HG02588 (cell line): Measurements from ENCODE around the gene CSRP2.

Experiments
- ATAC-seq: cut with Tn5 transposase; IDR thresholded peaks from one replicate; pipeline ENCODE4 v1.9.1; 2021; ENCODE audit warnings: mild to moderate bottlenecking, moderate library complexity; ENCODE audit not compliant: unreplicated experiment

Gene CSRP2

DNA sequence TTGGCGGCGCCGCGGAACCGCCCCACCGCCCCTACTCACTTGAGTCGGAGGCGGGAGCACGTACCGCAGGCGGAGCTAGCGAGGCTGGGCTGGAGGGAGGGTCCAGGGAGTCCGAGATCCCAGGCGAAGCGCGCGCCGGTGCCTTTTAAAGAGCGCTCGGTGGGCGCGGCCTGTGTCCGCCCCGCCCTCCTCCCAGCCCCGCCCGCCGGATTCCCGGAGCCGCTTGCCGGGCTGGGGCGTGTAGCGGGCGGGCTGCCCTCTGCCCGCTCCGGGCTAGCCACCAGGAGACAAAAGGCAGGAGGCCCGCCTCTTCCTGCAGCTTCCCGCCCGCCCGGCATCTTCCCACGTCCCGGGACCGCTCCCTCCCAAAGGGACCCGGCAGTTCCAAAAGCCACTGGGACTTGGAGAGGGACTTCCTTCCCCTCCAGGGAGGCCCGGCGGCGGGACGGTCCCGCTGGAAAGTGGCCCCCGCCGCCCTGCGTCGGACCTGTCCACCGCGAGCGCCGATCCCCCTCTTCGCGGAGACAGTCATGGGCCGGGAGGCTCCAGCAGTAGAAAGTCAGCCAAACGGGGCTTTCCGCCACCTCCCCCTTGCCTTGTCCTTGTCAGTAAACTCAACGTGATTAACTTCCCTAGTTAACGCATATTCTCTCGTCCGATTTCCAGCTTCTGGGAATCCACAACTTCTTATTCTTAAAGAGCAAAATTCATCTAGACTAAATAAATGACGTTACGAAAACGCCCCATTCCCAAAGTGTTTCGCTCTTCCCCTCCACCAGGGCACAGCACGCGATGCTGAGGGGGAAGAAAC is at the start of gene CSRP2:
TSS of gene CSRP2 (minus strand) at position 121 of the 811 bp plus-strand sequence. CDS start 12,759 bp downstream, outside the sequence.
- peak; percentile 90 for ATAC-seq

DNA sequence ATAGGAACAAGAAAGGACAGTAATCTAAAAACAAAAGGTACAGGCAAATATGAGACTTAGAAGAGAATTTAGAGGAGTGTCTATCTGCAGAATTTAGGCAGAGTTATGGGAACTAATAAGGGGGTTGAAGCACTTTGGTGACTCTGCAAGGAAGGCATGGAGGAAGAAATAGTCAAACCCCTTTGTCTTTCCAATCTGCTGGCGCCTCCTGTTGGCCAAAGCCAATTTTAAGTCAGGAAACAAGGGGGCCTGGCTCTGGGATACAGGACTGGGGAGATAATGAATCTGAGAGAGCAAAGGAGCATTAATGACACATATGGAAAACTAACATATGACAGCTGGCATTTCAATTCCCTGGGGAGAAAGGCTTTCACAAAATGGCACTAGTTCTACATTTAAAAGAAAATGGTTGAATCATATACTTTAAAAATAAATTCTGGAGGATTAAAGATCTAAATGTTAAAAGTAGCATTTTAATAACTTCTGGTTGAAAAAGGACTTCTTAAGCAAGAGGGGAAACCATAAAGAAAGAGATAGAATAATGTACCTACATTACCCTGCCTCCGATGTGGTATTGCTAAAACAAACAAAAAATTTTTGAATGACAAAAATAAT is 48.5 kb upstream of the CSRP2 start:
- ATAC-seq = no peak

GRCh38 chr12:76925135-76925534 is 46.3 kb upstream of the CSRP2 start:
- ATAC-seq = no peak

- no peak for ATAC-seq
These were observed 44.0 kb upstream of the CSRP2 start for GRCh38 chr12:76922866-76923265.

- ATAC-seq = no peak
These were observed 43.3 kb upstream of the CSRP2 start for GRCh38 chr12:76921891-76922664.

DNA sequence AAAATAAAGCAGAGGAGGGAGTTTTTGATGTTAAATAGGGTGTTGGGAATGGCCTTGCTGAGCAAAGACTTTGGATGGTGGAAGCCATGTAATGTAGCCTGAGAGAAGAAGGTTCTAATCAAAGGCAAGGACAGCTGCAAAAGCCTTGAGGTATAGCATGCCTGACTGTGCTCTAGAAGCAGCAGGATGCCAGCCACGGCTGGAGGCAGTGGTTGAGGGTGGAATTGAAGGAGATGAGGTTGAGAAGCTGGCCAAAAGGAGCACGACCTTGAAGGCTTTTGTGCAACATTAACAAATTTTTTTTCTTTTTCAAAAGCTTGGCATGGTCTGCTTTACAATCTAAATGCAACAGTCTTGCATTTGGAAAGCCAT is 42.3 kb upstream of the CSRP2 start:
- no peak for ATAC-seq

- peak; percentile 87 for ATAC-seq
These were observed 41.6 kb upstream of the CSRP2 start for GRCh38 chr12:76920172-76921099.

- peak; percentile 12 for ATAC-seq
These were observed 40.8 kb upstream of the CSRP2 start for GRCh38 chr12:76919383-76920171.

DNA sequence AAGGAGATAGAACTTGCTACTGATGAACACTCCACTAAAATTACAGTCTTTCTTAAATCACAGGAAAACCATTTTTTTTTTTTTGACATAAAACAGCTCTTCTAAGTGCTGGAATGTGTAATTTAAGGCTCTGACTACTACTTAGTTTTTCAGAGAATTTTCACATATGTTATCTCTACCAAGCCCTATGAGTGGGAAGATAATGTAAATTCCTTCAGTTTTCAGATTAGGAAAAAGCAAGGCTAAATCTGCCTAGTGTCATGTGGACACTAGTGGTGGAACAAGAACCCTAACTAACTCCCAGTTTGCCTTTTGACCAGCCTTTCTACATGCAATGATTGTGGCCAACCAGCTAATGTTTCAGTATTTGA is 37.3 kb upstream of the CSRP2 start:
- ATAC-seq = no peak

GRCh38 chr12:76915361-76916169 is 36.7 kb upstream of the CSRP2 start:
- no peak for ATAC-seq

DNA sequence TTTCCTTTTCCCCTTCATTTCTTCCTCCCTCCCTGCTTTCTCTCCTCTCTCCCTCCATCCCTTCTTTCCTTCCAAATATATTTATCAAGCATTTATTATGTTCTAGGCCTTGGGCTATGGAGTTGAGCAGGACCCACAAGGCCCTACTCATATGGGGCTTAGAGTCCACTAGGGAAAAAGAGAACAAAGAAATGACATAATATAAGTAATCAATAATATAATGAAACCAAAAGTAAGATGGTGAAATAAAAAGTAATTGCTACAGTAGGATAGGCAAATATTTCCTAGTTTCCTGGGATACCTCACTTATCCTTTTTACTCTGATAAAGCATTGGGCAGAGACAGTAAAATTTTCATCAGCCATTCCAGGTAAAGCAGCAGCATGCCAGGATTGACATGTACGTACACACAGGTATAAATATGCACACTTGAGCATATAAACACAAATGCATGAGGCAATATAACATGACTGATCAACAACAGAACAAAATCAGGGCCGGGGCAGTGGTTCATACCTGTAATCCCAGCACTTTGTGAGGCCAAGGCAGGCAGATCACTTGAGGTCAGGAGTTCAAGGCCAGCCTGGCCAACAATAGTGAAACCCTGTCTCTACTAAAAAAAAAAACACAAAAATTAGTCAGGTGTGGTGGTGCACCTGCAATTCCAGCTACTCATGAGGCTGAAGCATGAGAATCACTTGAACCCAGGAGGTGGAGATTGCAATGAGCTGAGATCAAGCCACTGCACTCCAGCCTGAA is 35.5 kb upstream of the CSRP2 start:
- no peak for ATAC-seq

GRCh38 chr12:76909290-76909689 is 30.5 kb upstream of the CSRP2 start:
- ATAC-seq = no peak

GRCh38 chr12:76908303-76909017 is 29.6 kb upstream of the CSRP2 start:
- no peak for ATAC-seq

- ATAC-seq = no peak
These were observed 23.0 kb upstream of the CSRP2 start for GRCh38 chr12:76901628-76902380.

DNA sequence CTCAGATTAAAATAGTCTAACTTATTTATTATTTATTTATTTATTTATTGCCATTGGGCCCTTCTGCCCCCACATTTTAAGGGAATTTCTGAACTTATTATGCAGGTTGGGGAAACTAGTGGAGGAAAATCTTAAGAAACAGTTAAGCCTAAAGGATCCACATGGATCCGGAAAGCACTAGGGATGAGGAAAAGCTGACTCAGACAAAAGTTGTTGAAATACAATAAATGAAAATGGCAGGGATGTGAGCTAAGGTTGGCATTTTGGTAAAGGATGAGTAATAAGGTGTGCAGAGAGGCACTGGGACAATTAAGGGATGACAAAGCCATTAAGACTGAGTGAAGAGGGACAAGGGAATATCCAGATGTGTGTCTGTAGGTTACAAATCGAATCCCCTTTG is 20.7 kb upstream of the CSRP2 start:
- ATAC-seq = no peak

DNA sequence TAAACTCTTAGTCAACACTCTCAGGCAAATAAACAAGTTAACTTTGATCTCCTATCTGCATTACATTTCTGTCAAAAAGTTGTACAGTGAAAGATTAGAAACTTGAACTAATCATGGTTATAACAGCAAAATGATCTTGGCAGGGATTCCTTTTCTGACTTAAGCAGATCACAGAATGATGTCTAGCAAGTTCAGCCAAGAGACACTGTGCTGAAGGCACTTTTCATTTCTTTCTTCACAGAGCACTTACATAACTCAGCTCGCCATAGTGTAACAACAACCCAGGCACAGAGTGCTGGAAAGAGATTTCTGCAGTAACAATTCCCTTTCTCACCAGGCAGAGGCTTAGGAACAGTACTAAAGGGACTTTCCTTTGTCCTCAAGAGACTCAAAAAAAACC is 19.6 kb upstream of the CSRP2 start:
- ATAC-seq = no peak

GRCh38 chr12:76896274-76896673 is 17.5 kb upstream of the CSRP2 start:
- ATAC-seq = no peak
